C4-2B (cell line): ENCODE results near the gene INTS6.

Experiments used
- H3K27ac ChIP-seq: fragments of 450-650 bp; 2 replicates; pipeline ENCODE4 v1.5.1; 2017
- CTCF ChIP-seq: fragments of 450-650 bp; conservative IDR thresholded peaks from 2 replicates; pipeline ENCODE4 v1.5.1; 2017; ENCODE audit warnings: mild to moderate bottlenecking
- ZFX ChIP-seq: fragments of 450-650 bp; IDR thresholded peaks from 2 replicates; pipeline ENCODE4 v1.6.1; 2017

Gene INTS6

GRCh38 chr13:51333826-51334225 lies 119.0 kb downstream of the INTS6 start:
- TF ChIP-seq CTCF (no peak), ZFX (no peak)
- H3K27ac ChIP-seq, result no peak overlapping the region

GRCh38 chr13:51333421-51333820 lies 119.4 kb downstream of the INTS6 start:
- TF ChIP-seq CTCF (no peak), ZFX (no peak)
- no peak overlapping the region for H3K27ac ChIP-seq

GRCh38 chr13:51332566-51333361 lies 120.1 kb downstream of the INTS6 start:
- no peak overlapping the region for H3K27ac ChIP-seq
- TF ChIP-seq CTCF, result no peak
- TF ChIP-seq ZFX, result no peak

- H3K27ac ChIP-seq, result no peak overlapping the region
- TF ChIP-seq CTCF (no peak), ZFX (no peak)
Observed at GRCh38 chr13:51331354-51331861, 121.4 kb downstream of the INTS6 start.

GRCh38 chr13:51330791-51331190 lies 122.0 kb downstream of the INTS6 start:
- no peak overlapping the region for H3K27ac ChIP-seq
- TF ChIP-seq CTCF (no peak), ZFX (no peak)

- TF ChIP-seq CTCF (no peak), ZFX (no peak)
Observed at GRCh38 chr13:51329606-51330005, 123.2 kb downstream of the INTS6 start.

GRCh38 chr13:51328488-51328887 lies 124.3 kb downstream of the INTS6 start:
- TF ChIP-seq CTCF (no peak), ZFX (no peak)

More at GRCh38 chr13:51329606-51330005, 123.2 kb downstream of the INTS6 start:
- no peak overlapping the region for H3K27ac ChIP-seq

More at GRCh38 chr13:51328488-51328887, 124.3 kb downstream of the INTS6 start:
- H3K27ac ChIP-seq, result no peak overlapping the region
